Measurements from ENCODE around the gene CDH12.

CDH12 gene

DNA sequence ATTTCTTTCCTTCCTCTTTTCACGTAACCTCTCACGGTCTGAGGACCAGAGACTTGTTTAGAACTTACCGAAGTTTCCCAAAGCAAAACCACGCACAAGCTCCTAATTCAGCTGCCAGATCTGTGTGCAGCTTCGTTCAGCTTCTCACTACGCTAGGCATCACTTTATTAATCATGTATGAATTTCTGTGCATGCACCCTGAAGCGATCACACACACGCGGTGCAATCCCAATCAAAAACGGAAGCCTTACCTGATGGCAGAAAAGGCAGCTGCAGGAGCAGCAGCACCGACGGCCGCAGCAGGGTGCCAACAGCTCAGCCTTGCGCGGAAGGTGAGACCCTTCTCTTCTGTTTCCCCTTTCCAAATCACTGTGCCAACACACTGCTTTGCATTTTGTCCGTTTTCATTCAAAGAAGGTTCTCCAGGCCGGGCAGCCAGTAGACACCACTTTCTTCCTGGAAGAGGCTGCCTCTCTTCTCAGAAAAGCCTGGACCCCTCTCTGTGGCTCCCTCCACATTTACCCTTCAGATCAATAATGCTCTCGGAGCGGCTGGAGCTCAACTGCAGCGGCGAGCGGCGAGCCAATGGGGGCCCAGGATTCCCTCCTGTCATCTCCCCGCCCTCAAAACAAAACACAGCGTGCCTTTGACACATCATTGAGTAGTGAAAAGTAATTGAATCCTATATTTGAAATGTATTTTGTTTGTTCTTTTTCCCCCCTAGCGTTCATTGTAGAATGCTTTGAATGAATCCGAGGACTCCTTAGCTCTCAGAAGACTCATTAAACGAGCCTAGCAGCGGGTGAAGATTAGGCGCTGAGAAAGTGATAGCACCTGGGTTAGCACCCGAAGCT lies at the start of gene CDH12:
TSS of gene CDH12 (minus strand) at position 538 of the 854 bp plus-strand sequence.
- peak within 1 kb of the TSS; percentile 79 for H3K4me3 ChIP-seq (ENCODE audit: low read depth, low read length)
- DNase-seq = peak; percentile 79

DNA sequence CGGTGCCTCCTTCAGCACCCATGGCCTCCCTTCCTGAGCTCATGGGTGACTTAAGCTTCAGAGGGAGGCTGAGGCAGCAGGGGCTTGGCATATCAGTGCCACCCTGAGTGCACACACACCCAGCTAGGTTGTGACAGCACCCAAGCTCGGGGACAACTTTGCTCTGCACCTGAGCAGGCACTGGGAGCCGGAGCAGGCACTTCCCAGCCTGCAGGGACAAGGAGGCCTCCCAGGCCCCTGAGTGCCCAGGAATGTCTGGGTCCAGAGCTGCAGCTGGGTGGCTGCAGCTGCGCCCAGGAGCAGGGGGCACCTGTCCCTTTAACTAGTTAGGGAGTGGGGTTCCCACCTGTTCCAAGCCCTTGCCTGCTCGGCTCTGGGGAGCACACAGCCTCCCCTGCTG lies 48.7 kb upstream of the CDH12 start:
- DNase-seq = no peak
- peaks cover 3% of the 10 kb centered on the region for H3K9me3 ChIP-seq (ENCODE audit: severe bottlenecking)
- no peak overlapping the region for H3K27ac ChIP-seq
- no peaks in the 10 kb centered on the region for H3K36me3 ChIP-seq
- TF ChIP-seq, protein P1, sequence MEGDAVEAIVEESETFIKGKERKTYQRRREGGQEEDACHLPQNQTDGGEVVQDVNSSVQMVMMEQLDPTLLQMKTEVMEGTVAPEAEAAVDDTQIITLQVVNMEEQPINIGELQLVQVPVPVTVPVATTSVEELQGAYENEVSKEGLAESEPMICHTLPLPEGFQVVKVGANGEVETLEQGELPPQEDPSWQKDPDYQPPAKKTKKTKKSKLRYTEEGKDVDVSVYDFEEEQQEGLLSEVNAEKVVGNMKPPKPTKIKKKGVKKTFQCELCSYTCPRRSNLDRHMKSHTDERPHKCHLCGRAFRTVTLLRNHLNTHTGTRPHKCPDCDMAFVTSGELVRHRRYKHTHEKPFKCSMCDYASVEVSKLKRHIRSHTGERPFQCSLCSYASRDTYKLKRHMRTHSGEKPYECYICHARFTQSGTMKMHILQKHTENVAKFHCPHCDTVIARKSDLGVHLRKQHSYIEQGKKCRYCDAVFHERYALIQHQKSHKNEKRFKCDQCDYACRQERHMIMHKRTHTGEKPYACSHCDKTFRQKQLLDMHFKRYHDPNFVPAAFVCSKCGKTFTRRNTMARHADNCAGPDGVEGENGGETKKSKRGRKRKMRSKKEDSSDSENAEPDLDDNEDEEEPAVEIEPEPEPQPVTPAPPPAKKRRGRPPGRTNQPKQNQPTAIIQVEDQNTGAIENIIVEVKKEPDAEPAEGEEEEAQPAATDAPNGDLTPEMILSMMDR (IDR thresholded peaks at IDR 0.05; ENCODE audit: low read depth, low read length) = no peak
- H3K4me3 ChIP-seq (ENCODE audit: low read depth, low read length) = no peak overlapping the region
- no peaks in the 10 kb centered on the region for H3K27me3 ChIP-seq (ENCODE audit: insufficient read depth, low read depth, severe bottlenecking)

More for the DNA sequence above, at the start of gene CDH12:
- peak within 1 kb of the TSS; percentile 28 for H3K27ac ChIP-seq
- no peaks in the 10 kb centered on the region for H3K27me3 ChIP-seq (ENCODE audit: insufficient read depth, low read depth, severe bottlenecking)
- no peaks in the 10 kb centered on the region for H3K36me3 ChIP-seq
- H3K9me3 ChIP-seq (ENCODE audit: severe bottlenecking) = no peaks in the 10 kb centered on the region
- TF ChIP-seq, protein P1 (IDR thresholded peaks at IDR 0.05; ENCODE audit: low read depth, low read length) = peak; percentile 33; the same call in 1 of the 2 replicates

DNA sequence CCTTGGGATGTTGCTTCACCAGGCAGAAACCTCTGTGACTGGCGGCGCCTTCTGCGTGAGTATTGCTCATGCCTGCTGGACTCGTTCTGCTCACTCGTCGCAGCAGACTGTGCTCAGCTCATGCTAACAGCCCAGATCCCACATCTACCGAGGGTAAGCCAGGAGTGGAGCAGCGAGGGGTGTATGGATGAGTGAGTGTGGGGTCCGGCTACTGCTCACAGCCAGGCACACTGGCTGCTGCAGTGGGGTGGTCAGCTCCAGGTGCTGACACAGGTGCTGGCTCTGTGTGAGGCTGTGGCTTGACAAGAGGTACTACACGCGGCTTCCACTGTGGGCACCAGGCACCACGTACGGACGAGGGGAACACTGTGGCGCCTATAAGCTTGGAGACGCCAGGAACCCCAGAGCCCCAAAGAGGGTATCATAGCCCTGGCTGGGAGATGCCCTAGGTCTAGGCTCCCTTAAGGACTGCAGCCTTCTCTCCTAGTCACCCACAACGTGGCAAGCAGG lies 47.7 kb upstream of the CDH12 start:
- Histone ChIP-seq H3K27ac (no peak overlapping the region), H3K4me3 (ENCODE audit: low read depth, low read length) (no peak overlapping the region), H3K9me3 (ENCODE audit: severe bottlenecking) (peaks cover 3% of the 10 kb centered on the region), H3K27me3 (ENCODE audit: insufficient read depth, low read depth, severe bottlenecking) (no peaks in the 10 kb centered on the region), H3K36me3 (no peaks in the 10 kb centered on the region)
- TF ChIP-seq, protein P1 (IDR thresholded peaks at IDR 0.05; ENCODE audit: low read depth, low read length) = no peak
- DNase-seq = no peak

DNA sequence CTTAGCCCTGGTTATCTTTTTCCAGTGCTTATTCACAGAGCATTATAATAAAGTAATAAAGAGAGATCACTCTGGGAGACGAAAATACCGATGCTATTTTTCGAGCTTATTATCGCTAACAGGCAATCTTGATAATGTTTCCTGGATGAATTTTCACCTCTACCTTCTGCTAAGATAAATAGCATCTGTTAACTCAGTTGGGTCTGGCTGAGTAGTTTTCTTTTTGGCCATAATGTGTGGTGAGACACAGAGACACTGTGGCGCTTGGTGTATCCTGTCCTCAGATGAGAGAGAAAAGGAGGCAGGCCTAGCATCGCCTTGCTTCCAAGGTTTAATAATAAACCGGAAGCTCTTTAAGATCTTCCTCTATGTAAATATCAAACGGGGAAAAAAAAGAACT lies 46.2 kb upstream of the CDH12 start:
- H3K27ac ChIP-seq = no peak overlapping the region
- H3K27me3 ChIP-seq (ENCODE audit: insufficient read depth, low read depth, severe bottlenecking) = no peaks in the 10 kb centered on the region
- no peak for DNase-seq
- H3K36me3 ChIP-seq = no peaks in the 10 kb centered on the region
- peaks cover 3% of the 10 kb centered on the region for H3K9me3 ChIP-seq (ENCODE audit: severe bottlenecking)
- H3K4me3 ChIP-seq (ENCODE audit: low read depth, low read length) = no peak overlapping the region
- TF ChIP-seq, protein P1 (IDR thresholded peaks at IDR 0.05; ENCODE audit: low read depth, low read length) = no peak

DNA sequence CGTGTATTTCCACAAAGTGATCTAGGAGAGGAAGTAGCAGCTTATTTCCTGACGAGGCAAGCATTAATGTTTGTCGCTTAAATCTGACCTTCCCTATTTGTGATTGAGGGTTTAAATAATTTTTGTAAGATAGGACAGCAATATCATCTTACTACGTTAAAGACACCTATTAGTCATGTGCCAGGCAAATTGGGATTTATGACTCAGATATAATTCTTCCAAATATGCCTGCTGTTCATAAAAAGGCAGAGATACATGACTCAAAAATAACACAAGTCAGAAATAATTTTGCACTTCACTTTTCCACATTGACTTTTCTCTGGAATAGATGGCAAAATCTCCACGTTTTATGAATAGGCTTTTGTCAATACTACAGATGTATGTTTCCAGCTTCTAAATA lies 43.0 kb upstream of the CDH12 start:
- no peak for DNase-seq
- no peaks in the 10 kb centered on the region for H3K27me3 ChIP-seq (ENCODE audit: insufficient read depth, low read depth, severe bottlenecking)

More for the DNA sequence above, 43.0 kb upstream of the CDH12 start:
- H3K27ac ChIP-seq = no peak overlapping the region
- TF ChIP-seq, protein P1 (IDR thresholded peaks at IDR 0.05; ENCODE audit: low read depth, low read length) = no peak
- H3K4me3 ChIP-seq (ENCODE audit: low read depth, low read length) = no peak overlapping the region
- no peaks in the 10 kb centered on the region for H3K9me3 ChIP-seq (ENCODE audit: severe bottlenecking)
- no peaks in the 10 kb centered on the region for H3K36me3 ChIP-seq
